Transverse colon (tissue), 3 donors: ENCODE data around the gene BNIP1.

Experiments
- CTCF ChIP-seq, 5 experiments: fragments of 200-600 bp in 3 of 5; fragments of 450-650 bp in 2 of 5; sonication (generic) in 3 of 5; IDR thresholded peaks; 1 replicate in 2 of 5; 2 replicates in 3 of 5; pipeline ENCODE4 v1.5.1; 2016 to 2017; ENCODE audit warnings: antibody characterized with exemption in 5 of 5, inconsistent platforms in 3 of 5, mild to moderate bottlenecking in 2 of 5, moderate library complexity in 1 of 5
- POLR2A ChIP-seq: fragments of 450-650 bp; IDR thresholded peaks from one replicate; pipeline ENCODE4 v1.6.1; 2016; ENCODE audit warnings: antibody characterized with exemption, mild to moderate bottlenecking, moderate library complexity

- no peak for TF ChIP-seq CTCF (IDR thresholded peaks at IDR 0.05)
- no peak for TF ChIP-seq POLR2A
Measured at GRCh38 chr5:173108914-173109313, 35.4 kb upstream of the BNIP1 start.
